ENCODE measurements around the gene CDR2L.

The CDR2L gene

DNA sequence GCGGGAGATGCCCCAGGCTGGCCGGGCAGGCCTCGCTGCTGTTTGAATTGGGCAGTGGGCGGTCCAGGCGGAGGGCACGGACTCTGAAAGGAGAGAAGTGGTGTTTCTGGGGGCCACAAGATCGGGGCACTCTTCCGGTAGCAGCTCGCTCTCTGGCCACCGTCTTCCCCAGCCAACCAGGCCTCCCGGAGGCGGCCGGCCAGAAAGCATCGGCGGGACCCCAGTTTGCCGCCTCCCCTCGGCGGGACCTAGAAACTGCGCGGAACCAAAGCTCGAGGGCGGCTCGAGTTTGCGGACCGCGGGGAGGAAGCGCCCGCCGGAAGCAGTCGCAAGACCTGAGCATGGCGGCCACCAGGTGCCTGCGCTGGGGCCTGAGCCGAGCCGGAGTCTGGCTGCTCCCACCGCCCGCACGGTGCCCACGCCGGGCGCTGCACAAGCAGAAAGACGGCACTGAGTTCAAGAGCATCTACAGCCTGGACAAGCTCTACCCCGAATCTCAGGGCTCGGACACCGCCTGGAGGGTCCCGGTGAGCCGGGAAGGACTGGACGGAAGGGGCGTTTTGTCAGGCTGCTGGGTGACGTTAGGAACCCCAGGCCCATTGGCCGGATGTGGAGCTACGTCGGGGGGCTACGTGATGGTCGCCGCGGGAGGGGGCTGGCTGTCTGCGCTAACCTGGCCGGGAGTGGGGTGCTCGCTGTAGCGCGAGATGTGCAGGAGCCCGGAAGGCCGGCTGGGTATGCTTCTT, 25.1 kb downstream of the CDR2L start, which contains the start of gene MRPL58:
TSS of gene MRPL58 (plus strand) at position 325 of the 746 bp plus-strand sequence. CDS start at position 342, 17 bp downstream.
- no peak within 1 kb of the TSS; the same call in 1 of the 2 replicates for H3K27ac ChIP-seq (ENCODE audit: low read length)
- H4K20me1 ChIP-seq (ENCODE audit: insufficient read depth, low read length), result no peaks in the 10 kb centered on the region
- H3K9me3 ChIP-seq (replicated peaks; ENCODE audit: insufficient read depth, low read length), result no peaks in the 10 kb centered on the region
- no peaks in the 10 kb centered on the region for H3K36me3 ChIP-seq (replicated peaks; ENCODE audit: insufficient read depth, low read length)
- no peaks in the 10 kb centered on the region for H3K9me2 ChIP-seq (replicated peaks; ENCODE audit: insufficient read depth, low read length)
- peaks cover 29% of the 10 kb centered on the region for H3K79me2 ChIP-seq (ENCODE audit: low read length)
- H3K4me1 ChIP-seq (ENCODE audit: low read length), result peaks cover 8% of the 10 kb centered on the region
- H3K4me2 ChIP-seq (ENCODE audit: low read depth, low read length), result peak within 1 kb of the TSS; percentile 91
- no peaks in the 10 kb centered on the region for H3F3A ChIP-seq (ENCODE audit: insufficient read depth, low read length)
- peak within 1 kb of the TSS; percentile 79 for H3K9ac ChIP-seq (ENCODE audit: low read length)
- peak within 1 kb of the TSS; percentile 93 for H3K4me3 ChIP-seq (ENCODE audit: low read length)
- TF ChIP-seq, protein P1, sequence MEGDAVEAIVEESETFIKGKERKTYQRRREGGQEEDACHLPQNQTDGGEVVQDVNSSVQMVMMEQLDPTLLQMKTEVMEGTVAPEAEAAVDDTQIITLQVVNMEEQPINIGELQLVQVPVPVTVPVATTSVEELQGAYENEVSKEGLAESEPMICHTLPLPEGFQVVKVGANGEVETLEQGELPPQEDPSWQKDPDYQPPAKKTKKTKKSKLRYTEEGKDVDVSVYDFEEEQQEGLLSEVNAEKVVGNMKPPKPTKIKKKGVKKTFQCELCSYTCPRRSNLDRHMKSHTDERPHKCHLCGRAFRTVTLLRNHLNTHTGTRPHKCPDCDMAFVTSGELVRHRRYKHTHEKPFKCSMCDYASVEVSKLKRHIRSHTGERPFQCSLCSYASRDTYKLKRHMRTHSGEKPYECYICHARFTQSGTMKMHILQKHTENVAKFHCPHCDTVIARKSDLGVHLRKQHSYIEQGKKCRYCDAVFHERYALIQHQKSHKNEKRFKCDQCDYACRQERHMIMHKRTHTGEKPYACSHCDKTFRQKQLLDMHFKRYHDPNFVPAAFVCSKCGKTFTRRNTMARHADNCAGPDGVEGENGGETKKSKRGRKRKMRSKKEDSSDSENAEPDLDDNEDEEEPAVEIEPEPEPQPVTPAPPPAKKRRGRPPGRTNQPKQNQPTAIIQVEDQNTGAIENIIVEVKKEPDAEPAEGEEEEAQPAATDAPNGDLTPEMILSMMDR (IDR thresholded peaks at IDR 0.05; ENCODE audit: low read length), result peak; percentile 27; the same call in 1 of the 2 replicates
- TF ChIP-seq EZH2phosphoT487 (IDR thresholded peaks at IDR 0.05; ENCODE audit: low read length), result no peak
- H2AFZ ChIP-seq (ENCODE audit: low read length), result peak within 1 kb of the TSS; percentile 71
- peaks cover 20% of the 10 kb centered on the region for H3K27me3 ChIP-seq (replicated peaks; ENCODE audit: insufficient read depth, low read length)
- peak; percentile 85 for DNase-seq

GRCh38 chr17:75013092-75013559, 25.7 kb downstream of the CDR2L start:
- Histone ChIP-seq H4K20me1 (ENCODE audit: insufficient read depth, low read length) (no peaks in the 10 kb centered on the region), H2AFZ (ENCODE audit: low read length) (peak overlapping the region; percentile 71), H3K36me3 (replicated peaks; ENCODE audit: insufficient read depth, low read length) (no peaks in the 10 kb centered on the region), H3K79me2 (ENCODE audit: low read length) (peaks cover 29% of the 10 kb centered on the region), H3K9me2 (replicated peaks; ENCODE audit: insufficient read depth, low read length) (no peaks in the 10 kb centered on the region), H3K4me2 (ENCODE audit: low read depth, low read length) (peak overlapping the region; percentile 91), H3K9me3 (replicated peaks; ENCODE audit: insufficient read depth, low read length) (no peaks in the 10 kb centered on the region), H3K27ac (ENCODE audit: low read length) (no peak overlapping the region; the same call in 1 of the 2 replicates), H3K27me3 (replicated peaks; ENCODE audit: insufficient read depth, low read length) (peaks cover 14% of the 10 kb centered on the region), H3K4me3 (ENCODE audit: low read length) (peak overlapping the region; percentile 93), H3K4me1 (ENCODE audit: low read length) (peaks cover 8% of the 10 kb centered on the region), H3K9ac (ENCODE audit: low read length) (peak overlapping the region; percentile 79), H3F3A (ENCODE audit: insufficient read depth, low read length) (no peaks in the 10 kb centered on the region)
- TF ChIP-seq EZH2 (optimal IDR thresholded peaks at IDR 0.05; ENCODE audit: low read depth, low read length) (no peak), EZH2phosphoT487 (IDR thresholded peaks at IDR 0.05; ENCODE audit: low read length) (no peak)
- TF ChIP-seq, protein P1 (IDR thresholded peaks at IDR 0.05; ENCODE audit: low read length), result no peak
- DNase-seq, result no peak

DNA sequence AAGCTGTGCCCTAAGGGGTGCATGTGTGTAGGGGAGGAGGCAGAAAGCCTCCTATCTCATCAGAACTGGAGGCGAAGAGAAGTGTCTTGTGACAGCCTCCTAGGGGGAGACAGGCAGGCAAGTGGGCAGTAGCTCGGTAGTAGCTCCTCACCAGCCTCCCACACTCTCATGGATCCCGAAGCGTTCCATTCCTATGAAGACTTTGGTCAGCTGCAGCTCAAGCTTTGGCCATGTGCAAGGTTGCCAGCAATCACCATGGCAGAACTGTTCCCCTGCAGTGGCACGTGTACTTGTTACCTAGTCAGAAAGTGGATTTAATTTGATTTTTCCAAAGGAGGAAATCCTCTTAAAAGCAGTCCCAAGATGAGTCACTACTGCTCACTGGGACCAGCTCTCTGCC, 31.7 kb downstream of the CDR2L start:
- Histone ChIP-seq H3K9me2 (replicated peaks; ENCODE audit: insufficient read depth, low read length) (no peaks in the 10 kb centered on the region), H3K79me2 (ENCODE audit: low read length) (peaks cover 14% of the 10 kb centered on the region), H3K9me3 (replicated peaks; ENCODE audit: insufficient read depth, low read length) (no peaks in the 10 kb centered on the region), H3K4me2 (ENCODE audit: low read depth, low read length) (no peak overlapping the region), H3K36me3 (replicated peaks; ENCODE audit: insufficient read depth, low read length) (peaks cover 6% of the 10 kb centered on the region), H3K4me3 (ENCODE audit: low read length) (no peak overlapping the region), H2AFZ (ENCODE audit: low read length) (no peak overlapping the region), H4K20me1 (ENCODE audit: insufficient read depth, low read length) (no peaks in the 10 kb centered on the region), H3K4me1 (ENCODE audit: low read length) (no peaks in the 10 kb centered on the region), H3K9ac (ENCODE audit: low read length) (no peak overlapping the region), H3K27ac (ENCODE audit: low read length) (no peak overlapping the region), H3F3A (ENCODE audit: insufficient read depth, low read length) (no peaks in the 10 kb centered on the region), H3K27me3 (replicated peaks; ENCODE audit: insufficient read depth, low read length) (no peaks in the 10 kb centered on the region)
- no peak for DNase-seq
- TF ChIP-seq EZH2 (optimal IDR thresholded peaks at IDR 0.05; ENCODE audit: low read depth, low read length) (no peak), EZH2phosphoT487 (IDR thresholded peaks at IDR 0.05; ENCODE audit: low read length) (no peak)
- TF ChIP-seq, protein P1 (IDR thresholded peaks at IDR 0.05; ENCODE audit: low read length), result no peak
